Right lobe of liver (tissue), 6 donors: ENCODE measurements around the gene DGKI. TPM values are rescaled to one million over a fixed set of nuclear protein-coding genes. Genes with fewer than 3 reads are reported as not detected.

Source experiments
- ATAC-seq, 4 donors: fragments of 200-7000 bp; cut with Tn5 transposase; one replicate each; pipeline ENCODE4 v1.9.1; 2020; ENCODE audit warnings: mild to moderate bottlenecking in 4 of 4, moderate library complexity in 4 of 4
- DNase-seq, 3 donors: peaks; one replicate each; pipeline ENCODE4 v3.0.0-alpha.2; 2020
- H3K27ac ChIP-seq, 3 donors: fragments of 200-600 bp; one replicate each; pipeline ENCODE4 v1.8.0; 2022
- H3K27me3 ChIP-seq, 2 donors: fragments of 200-600 bp; one replicate each; pipeline ENCODE4 v1.8.0; 2022
- H3K36me3 ChIP-seq, 4 donors: fragments of 200-600 bp; sonication (generic) in 1 of 4; one replicate each; pipeline versions ENCODE4 v1.5.1 to v1.8.0; 2017 to 2022; ENCODE audit warnings: control low read depth in 1 of 4
- H3K4me1 ChIP-seq, 4 donors: fragments of 200-600 bp; sonication (generic) in 1 of 4; one replicate each; pipeline versions ENCODE4 v1.5.1 to v1.8.0; 2017 to 2022; ENCODE audit warnings: control low read depth in 1 of 4
- H3K4me3 ChIP-seq, 3 donors: fragments of 200-600 bp; one replicate each; pipeline ENCODE4 v1.8.0; 2022
- H3K9me3 ChIP-seq, 4 donors: fragments of 200-600 bp; sonication (generic) in 1 of 4; one replicate each; pipeline versions ENCODE4 v1.5.1 to v1.8.0; 2017 to 2022; ENCODE audit warnings: control low read depth in 1 of 4
- POLR2A ChIP-seq: fragments of 450-650 bp; IDR thresholded peaks from one replicate; pipeline ENCODE4 v1.6.1; 2017; ENCODE audit warnings: antibody characterized with exemption, mild to moderate bottlenecking
- WGBS: methylation state at CpG from one replicate; pipeline ENCODE4 v1.1.6; 2018; ENCODE audit warnings: low coverage, low lambda C conversion rate; ENCODE audit not compliant: insufficient coverage; ENCODE audit errors: missing lambda C conversion rate; 5-methylcytosine and 5-hydroxymethylcytosine counted together
- intact Hi-C, 2 donors: fragments of 100-400 bp; cut with DNase I; formaldehyde crosslinking; loops; one replicate each; pipeline versions ENCODE4 v1.11.2 to v1.14.1; 2022
- total RNA-seq, 6 experiments: library from RNA; depleted of rRNA in 2 of 6; stranded (reverse); fragments of >200 nt in 2 of 6; fragmentation: NEBNext Ultra II Directional in 3 of 6; extraction: Animal tissue kit (Norgen Biotek cat#: 25700) in 3 of 6; gene quantifications; one replicate each; pipeline versions ENCODE4 v1.1.0 to v1.2.4, GENCODE V29; 2016 to 2023
- TF ChIP-seq, protein P1 (sequence below), 4 donors: fragments of 200-600 bp in 3 of 4; fragments of 450-650 bp in 1 of 4; IDR thresholded peaks; one replicate each; pipeline versions ENCODE4 v1.5.1 to v1.8.0; 2016 to 2022; ENCODE audit warnings: antibody characterized with exemption in 4 of 4, mild to moderate bottlenecking in 2 of 4
- donor health status: DM: no; HTN: yes; CAD: no.
- donor health status: DM: no; HTN: no; CAD: no.
- donor health status: DM: no; HTN: no; CAD: no.
- donor health status: DM: no; HTN: yes; CAD: no.
- donor health status: DM: no; HTN: yes; CAD: no.

DGKI gene
- total RNA-seq, 6 experiments from 2014 or later = 0.05 to 0.35 (median 0.06) TPM; not detected in 1

DNA sequence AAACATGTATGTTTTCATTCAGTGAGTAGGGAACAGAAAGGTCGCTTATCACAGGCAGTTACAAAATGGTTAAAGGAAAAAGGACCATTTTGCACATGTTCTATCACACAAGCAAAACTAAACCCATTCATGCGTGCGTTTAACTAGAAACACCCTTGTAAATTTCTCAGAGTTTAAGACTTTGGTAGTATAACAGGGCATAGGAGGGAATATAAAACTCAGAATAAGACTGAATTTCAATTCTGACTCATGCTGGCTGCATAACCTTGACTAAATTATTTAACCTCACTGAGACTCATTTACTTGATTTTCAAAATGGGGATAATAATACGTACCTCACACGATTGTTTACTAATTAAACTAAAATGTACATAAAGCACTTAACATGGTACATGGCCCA is 259.4 kb downstream of the DGKI start:
- WGBS = 73% methylated on average over 5 of the region's 5 CpGs
- Histone ChIP-seq H3K36me3 (no peaks in the 10 kb centered on the region), H3K4me3 (no peak overlapping the region), H3K4me1 (no peaks in the 10 kb centered on the region), H3K27ac (no peak overlapping the region), H3K9me3 (no peaks in the 10 kb centered on the region), H3K27me3 (no peaks in the 10 kb centered on the region)
- ATAC-seq (no peak), DNase-seq (no peak)
- intact Hi-C loops = no loop called here
- TF ChIP-seq, protein P1, sequence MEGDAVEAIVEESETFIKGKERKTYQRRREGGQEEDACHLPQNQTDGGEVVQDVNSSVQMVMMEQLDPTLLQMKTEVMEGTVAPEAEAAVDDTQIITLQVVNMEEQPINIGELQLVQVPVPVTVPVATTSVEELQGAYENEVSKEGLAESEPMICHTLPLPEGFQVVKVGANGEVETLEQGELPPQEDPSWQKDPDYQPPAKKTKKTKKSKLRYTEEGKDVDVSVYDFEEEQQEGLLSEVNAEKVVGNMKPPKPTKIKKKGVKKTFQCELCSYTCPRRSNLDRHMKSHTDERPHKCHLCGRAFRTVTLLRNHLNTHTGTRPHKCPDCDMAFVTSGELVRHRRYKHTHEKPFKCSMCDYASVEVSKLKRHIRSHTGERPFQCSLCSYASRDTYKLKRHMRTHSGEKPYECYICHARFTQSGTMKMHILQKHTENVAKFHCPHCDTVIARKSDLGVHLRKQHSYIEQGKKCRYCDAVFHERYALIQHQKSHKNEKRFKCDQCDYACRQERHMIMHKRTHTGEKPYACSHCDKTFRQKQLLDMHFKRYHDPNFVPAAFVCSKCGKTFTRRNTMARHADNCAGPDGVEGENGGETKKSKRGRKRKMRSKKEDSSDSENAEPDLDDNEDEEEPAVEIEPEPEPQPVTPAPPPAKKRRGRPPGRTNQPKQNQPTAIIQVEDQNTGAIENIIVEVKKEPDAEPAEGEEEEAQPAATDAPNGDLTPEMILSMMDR (IDR thresholded peaks at IDR 0.05) = no peak
- TF ChIP-seq POLR2A = no peak

DNA sequence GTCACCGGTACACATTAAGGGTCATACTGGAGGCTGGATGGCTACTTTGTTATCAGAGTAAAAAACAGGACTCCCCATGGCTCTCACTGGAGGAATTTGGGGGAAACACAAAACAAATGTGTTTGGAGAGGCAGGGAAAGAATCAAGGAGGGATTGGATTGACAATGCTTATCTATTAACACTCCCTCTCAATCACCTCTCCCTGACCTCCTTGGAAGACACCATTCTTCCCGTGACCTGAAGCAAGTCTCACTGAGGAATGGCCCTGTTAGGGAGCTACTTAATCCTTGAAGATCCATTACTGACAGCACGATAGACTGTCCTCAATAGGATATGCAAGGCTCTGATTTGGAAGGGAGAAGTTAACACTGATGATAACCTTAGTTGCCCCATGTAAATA is 261.2 kb downstream of the DGKI start:
- no peaks in the 10 kb centered on the region for H3K27me3 ChIP-seq
- H3K4me3 ChIP-seq = no peak overlapping the region
- intact Hi-C loops = no loop called here
- H3K9me3 ChIP-seq = no peaks in the 10 kb centered on the region
- ATAC-seq (no peak), DNase-seq (no peak)
- no peaks in the 10 kb centered on the region for H3K36me3 ChIP-seq
- TF ChIP-seq, protein P1 (IDR thresholded peaks at IDR 0.05) = no peak
- no peak for TF ChIP-seq POLR2A
- no peaks in the 10 kb centered on the region for H3K4me1 ChIP-seq
- WGBS = 51% methylated on average over 3 of the region's 3 CpGs
- no peak overlapping the region for H3K27ac ChIP-seq

DNA sequence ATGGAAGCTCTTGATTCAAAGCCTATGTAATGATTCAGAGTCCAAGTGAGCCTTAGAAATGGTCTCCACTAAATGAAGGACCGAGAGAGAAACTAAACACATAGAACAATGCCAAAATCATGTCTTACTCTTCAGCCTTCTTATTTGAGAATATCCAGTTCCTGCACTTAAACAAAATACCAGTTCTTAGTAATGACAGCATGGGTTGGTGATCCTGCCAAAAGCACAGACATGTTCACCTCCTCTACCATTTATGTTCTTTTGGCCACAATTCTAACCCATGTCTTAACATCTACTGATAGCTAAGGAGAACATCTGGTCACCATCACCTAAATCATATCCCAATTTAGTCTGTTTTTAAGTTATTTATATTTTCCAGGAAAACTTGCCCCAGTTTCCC is 263.6 kb downstream of the DGKI start:
- H3K36me3 ChIP-seq = no peaks in the 10 kb centered on the region
- WGBS = 36% methylated on average over 1 of the region's 1 CpG
- H3K9me3 ChIP-seq = no peaks in the 10 kb centered on the region
- H3K4me3 ChIP-seq = no peak overlapping the region
- intact Hi-C loops = no loop called here
- no peak for DNase-seq
- no peak for ATAC-seq
- H3K27me3 ChIP-seq = no peaks in the 10 kb centered on the region
- TF ChIP-seq, protein P1 (IDR thresholded peaks at IDR 0.05) = no peak
- TF ChIP-seq POLR2A = no peak
- H3K4me1 ChIP-seq = no peaks in the 10 kb centered on the region
- no peak overlapping the region for H3K27ac ChIP-seq

DNA sequence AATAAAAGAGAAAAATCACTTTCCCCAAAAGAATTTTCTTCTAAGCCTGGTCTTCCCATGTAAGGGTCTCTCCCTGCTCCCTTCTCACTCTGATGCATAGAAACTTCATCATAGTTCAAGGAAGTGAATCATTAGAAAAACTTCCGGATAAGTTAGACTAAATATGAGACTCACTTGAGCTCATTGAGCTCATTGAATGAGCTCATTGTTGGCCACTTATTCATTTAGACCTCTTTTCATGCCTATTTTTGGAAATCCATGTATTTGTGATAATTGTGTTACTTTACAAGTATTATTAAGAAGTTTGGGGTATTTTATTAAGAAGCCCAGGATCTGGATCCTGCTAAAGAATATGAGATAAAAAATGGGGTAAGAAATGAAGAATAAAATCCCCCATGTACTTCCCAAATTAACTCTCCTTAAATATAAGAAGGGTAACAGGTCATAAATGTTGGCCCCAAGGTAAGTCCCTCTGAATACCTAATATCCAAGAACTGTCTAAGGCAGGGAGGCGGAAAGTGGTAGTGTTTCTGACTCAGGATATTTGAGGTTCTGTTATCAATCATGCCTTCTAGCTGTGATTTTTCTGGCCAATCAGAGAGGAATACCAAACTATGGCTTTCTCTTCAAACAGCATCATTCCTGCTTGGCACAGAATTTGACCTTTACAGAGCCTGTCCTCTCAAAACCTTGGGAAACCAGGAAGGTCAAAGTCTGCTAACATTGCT is 266.7 kb downstream of the DGKI start:
- ATAC-seq (peak in 1 of 4 donors; percentile 20), DNase-seq (no peak)
- H3K27me3 ChIP-seq = no peaks in the 10 kb centered on the region
- intact Hi-C loops = no loop called here
- H3K4me1 ChIP-seq = no peaks in the 10 kb centered on the region
- no peak overlapping the region for H3K27ac ChIP-seq
- TF ChIP-seq POLR2A = no peak
- TF ChIP-seq, protein P1 (IDR thresholded peaks at IDR 0.05) = no peak
- 75% methylated on average over 2 of the region's 2 CpGs for WGBS
- H3K9me3 ChIP-seq = no peaks in the 10 kb centered on the region
- no peak overlapping the region for H3K4me3 ChIP-seq
- no peaks in the 10 kb centered on the region for H3K36me3 ChIP-seq
